HG02678 (cell line): ENCODE measurements around the gene KERA.

Experiments used
- ATAC-seq: cut with Tn5 transposase; IDR thresholded peaks from one replicate; pipeline ENCODE4 v1.9.1; 2021; ENCODE audit warnings: mild to moderate bottlenecking, moderate library complexity; ENCODE audit not compliant: unreplicated experiment

The KERA gene

GRCh38 chr12:91074154-91074709, 16.4 kb upstream of the KERA start:
- no peak for ATAC-seq

DNA sequence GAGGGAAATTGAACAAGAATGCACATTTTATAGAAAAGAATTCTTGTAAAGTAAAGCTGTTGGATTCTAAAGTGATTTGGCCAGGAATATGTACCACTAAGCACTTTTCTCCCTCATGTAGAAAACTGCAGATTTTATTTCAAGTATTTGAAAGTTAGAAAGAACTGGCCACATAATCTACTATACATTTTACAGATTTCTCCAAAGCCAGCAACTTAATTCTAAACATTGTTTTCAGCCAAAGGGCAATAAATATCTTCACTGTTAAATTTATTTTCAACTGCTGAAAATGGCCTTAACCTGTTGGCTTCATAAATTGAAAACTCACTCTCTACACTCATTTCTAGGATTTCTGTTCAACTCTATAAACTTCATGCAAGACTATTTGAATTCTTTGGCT, 15.6 kb upstream of the KERA start:
- ATAC-seq, result no peak

GRCh38 chr12:91072931-91073330, 15.1 kb upstream of the KERA start:
- no peak for ATAC-seq

GRCh38 chr12:91070936-91071335, 13.1 kb upstream of the KERA start:
- ATAC-seq, result no peak

DNA sequence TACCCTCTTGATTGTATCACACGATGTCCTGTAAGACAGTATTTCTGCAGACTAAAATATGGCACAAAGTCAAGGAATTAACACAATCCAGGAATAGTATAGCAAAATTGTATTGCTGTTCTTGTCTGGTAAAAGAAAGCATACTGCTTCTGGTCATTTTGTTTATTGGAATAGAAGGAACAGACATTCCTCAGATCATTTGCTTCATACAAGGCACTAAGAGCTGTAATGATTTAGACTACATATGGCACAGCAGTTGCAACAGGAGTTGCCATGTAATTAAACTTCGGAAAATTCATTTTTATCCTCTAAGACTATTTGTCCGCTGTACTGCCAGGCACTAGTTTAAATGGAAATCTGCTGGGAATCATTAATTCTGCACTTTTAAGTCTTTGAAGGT, 7.6 kb upstream of the KERA start:
- ATAC-seq, result no peak

- no peak for ATAC-seq
Observed at GRCh38 chr12:91064640-91065039, 6.8 kb upstream of the KERA start.

- no peak for ATAC-seq
Observed at GRCh38 chr12:91061091-91061490, 3.3 kb upstream of the KERA start.

DNA sequence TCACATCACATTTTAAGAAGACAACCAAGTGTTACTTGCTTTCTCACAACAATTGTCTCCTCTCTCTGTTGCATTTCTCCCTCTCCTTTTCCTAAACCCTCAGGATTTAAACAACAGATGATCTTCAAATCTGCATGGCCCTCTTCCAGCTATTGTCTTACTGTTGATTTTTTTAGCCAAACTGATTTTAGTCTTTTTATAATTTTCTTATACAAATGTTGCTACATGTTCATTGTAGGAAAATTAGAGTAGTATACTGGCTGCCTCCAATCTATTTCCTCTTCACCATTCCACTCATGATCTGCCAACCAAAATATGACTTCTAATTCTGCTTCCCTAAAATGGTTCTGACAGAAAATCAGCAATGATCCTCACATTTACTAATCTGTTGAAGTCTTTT, 1.4 kb upstream of the KERA start:
- ATAC-seq, result no peak

DNA sequence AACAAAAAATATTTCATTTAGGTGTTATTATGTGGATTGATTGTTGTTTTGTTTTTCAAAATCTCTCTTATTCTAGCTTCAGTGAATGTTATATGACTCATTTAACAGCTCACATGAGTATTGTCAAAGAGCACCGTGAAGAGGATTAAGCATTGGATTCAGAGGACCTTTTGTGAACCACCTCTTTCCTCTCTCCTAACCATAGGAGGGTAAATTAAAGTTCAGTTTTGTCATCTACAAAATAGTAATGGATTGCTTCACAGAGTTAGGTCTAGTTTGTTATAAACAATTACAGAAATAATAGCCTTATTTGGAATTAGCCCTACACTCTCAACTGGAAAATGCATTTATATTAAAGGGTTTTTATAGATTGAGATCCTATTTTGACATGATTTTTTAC, 962 bp upstream of the KERA start:
- no peak for ATAC-seq

GRCh38 chr12:91056488-91056887, 1.3 kb downstream of the KERA start:
- ATAC-seq, result no peak

DNA sequence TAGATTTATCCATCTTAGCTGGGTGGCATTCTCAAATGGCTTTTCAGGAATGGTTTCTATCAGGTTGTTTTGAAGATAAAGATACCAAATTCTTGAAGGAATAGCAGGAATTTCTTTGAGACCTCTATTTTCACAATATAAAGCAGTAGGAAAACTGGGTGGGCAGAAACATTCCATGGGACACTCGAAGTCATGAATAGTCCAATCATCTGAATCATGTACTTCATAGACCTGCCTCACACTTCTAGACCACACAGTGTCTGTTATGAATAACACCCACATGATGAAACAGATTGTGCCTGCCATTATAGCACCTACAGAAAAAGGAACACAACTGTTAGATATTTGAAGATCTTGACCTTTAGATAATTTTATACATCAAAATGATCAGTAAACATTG, 1.8 kb downstream of the KERA start:
- ATAC-seq, result no peak

GRCh38 chr12:91053951-91054715, 3.7 kb downstream of the KERA start:
- ATAC-seq, result no peak

DNA sequence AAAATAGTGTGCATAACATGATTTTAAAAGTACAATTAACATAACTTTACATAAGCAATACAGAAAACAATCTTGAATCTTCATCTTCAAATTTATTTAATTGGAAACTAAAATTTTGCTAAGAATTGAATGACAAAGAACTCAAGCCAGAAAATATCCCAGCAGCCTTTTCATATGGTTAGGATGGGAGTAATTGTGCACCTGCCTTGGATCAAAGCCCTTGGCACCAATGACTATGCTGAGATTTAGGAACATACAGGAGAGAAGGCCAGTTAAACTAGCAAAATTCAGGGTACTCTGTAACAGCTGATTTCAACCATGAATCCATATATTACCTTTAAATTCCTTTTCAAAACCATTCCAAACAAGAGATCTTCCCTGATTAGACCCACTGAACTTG, 5.8 kb downstream of the KERA start:
- no peak for ATAC-seq

DNA sequence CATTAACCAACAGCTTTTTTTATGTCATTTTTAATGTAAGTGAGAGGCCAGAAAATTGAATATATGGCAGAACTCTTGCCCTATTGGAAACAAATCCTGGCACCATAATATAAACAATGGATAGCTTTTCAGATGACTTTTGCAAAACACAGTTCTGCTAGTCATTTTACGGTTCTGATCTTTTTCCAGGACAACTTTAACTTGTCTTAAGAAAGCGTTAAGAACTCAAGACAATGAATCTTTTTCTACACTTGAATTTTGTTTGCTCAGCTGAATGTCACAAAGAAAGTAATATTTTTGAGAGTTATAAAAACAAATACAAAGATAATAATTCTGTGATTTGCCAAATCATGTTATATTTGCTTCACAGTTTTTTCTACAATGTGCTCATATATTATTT, 13.2 kb downstream of the KERA start:
- no peak for ATAC-seq

DNA sequence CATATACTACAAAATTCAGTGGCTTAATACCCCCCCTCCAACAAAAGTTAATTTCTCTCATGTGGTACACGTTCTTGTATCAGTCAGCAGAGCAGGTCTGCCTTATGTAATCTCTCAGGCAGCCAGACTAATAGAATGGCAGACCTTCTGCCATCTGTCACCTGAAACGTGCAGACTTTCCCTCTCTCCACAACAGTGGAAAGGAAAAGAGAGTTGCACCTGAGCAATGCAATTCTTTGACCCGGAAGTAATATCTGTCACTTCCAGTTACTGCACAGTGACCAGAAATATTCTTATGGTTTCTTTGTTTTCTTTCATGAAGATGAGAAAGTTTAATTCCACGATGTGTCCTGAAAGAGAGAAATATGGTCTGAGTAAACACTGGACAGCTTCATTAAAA, 14.4 kb downstream of the KERA start:
- ATAC-seq, result no peak

- no peak for ATAC-seq
Observed at GRCh38 chr12:91040096-91040755, 17.6 kb downstream of the KERA start.

DNA sequence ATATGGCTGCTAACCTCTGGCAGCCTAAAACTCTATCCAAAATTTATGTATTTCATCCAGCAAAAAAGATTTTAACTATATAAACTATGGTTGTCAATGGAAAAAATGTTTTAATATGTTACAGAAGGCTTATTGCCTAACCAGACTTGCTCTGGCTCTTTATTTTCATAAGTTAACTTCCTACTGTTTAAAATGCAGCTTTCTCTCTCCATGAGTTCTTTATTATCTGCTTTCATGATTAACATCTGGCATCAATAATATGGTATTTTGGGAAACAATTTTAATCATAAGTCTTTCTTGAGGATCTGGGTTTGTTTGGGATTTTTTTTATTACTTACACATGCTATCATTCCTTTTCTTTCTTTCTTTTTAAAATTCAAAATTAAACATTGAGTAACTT, 20.5 kb downstream of the KERA start:
- no peak for ATAC-seq

DNA sequence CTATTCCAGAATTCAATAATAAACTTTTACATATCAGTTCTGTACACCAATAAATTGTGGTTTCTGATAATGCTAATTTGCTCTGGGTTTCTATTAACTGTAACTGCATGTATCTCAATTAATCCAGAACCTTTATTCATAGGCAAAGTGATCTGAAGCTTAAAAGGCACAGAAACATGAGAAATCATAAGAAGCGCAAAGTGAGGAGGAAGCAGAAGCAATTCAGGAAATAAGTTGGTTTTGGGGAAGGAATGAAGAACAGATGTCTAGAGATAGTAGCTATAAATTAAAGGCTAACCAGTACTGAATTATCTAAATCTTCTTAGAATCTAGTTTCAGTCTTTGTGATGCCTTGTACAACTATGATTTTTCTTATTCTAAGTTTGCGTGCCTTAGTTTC, 24.6 kb downstream of the KERA start:
- no peak for ATAC-seq

GRCh38 chr12:91023326-91024004, 34.4 kb downstream of the KERA start:
- peak; percentile 53 for ATAC-seq

GRCh38 chr12:91021076-91021475, 36.7 kb downstream of the KERA start:
- no peak for ATAC-seq

- no peak for ATAC-seq
Observed at GRCh38 chr12:91019455-91019854, 38.4 kb downstream of the KERA start.
